HG02610 (cell line): ENCODE data around the gene TRIM33.
"Not testable (repeated sequence)": the region's sequence is repeated elsewhere in the genome, so short reads cannot be mapped to it uniquely, and the experiment has no call there.

ENCODE experiments used
- ATAC-seq: cut with Tn5 transposase; IDR thresholded peaks from one replicate; pipeline ENCODE4 v1.9.1; 2021; ENCODE audit warnings: mild to moderate bottlenecking, moderate library complexity; ENCODE audit not compliant: unreplicated experiment

Gene TRIM33

DNA sequence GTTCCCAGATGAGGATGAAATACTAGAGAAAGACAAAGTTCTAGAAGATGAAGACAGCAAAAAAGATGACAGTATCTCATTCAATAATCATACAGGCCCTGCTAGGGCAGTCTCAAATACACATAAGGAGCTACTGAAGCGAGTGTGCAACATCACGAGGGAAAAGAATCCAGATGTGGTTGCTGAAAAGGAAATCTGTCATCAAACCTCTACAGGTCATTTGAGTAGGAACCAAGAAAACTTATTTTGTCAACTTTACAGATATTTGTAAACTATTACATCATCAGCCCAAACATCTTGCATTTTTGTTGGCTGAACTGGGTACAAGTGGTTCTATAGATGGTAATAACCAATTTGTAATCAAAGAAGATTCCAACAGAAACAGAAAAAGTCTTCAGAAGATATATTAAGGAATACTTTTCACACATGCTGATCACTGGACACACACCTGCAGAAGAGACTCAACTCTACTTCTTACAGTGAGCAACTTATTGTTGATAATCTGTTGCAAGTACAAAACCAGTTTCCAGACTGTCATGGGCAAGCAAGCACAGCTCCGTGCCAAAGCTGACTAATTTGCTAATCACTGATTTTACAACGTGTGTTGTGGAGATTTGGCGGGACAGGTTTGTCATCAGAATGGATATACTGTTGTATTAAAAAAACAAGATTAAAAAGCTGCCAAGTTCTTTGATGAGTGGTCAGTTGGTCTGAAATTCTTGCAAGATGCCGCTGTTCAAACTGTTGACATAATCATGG lies 42.1 kb downstream of the TRIM33 start:
- peak; percentile 49 for ATAC-seq

DNA sequence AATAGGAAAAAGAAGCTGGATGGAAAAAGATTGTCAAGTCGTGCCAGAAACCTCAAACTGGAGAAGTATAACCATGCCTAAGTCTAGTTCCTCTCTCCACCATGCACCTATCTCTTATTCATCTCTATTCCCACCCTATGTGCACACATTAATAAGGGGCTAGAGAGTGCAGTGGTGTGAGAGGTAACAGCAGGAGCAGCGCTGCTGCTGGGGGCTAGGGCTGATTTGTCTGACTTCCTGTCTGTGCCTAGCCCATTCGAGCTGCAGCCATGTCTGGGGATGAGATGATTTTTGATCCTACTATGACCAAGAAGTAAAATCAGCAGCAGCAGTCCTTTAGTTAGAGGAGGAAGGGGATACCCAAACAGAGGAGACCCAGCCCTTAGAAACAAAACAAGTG lies 43.0 kb downstream of the TRIM33 start:
- peak; percentile 59 for ATAC-seq

DNA sequence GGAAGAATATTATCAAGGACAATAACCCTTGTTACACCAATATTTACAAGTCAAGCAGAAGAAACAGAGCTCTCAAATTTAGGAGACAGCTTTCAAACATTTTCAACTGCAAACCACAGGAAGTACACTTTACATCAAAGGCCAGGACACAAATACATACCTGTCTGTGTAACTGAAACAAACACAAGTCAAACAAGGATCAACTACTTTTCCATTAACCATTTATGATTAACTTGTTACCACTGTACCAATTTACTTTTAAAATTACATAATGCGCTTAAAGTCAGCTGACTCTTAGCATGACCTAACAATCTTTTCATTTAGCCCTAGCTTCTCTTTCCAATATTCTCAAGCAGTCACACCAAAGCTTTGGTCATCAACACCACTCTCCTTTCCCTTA lies 43.5 kb downstream of the TRIM33 start:
- ATAC-seq: peak; percentile 54

DNA sequence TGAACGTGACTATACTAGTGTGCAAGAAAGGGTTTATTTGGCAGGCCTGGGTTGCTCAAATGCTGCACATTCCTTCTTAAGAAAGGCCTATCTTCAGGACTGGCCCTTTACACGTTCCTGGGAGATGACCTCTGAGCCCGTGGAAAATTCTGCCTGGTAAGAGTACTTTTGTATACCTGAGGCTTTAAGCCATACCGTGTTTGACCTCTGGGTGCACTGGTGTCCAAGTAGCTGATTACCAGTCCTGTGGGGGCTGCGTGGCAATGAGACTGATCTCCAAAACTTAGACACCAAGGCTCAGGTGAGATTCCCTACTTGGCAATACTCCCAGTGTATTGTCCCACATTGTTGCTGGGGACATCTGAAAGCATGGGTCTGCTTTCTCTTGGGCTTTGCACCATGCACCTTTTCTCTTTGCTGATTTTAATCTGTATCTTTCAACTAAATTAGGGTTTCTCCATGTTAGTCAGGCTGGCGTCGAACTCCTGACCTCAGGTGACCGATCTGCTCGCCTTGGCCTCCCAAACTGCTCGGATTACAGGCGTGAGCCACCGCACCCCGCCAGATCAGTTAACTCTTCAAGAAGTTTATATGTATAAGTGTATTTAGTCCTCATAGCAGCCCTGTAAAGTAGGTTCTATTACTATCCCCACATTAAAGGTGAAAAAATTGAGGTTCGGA lies 44.5 kb downstream of the TRIM33 start:
- no peak for ATAC-seq

DNA sequence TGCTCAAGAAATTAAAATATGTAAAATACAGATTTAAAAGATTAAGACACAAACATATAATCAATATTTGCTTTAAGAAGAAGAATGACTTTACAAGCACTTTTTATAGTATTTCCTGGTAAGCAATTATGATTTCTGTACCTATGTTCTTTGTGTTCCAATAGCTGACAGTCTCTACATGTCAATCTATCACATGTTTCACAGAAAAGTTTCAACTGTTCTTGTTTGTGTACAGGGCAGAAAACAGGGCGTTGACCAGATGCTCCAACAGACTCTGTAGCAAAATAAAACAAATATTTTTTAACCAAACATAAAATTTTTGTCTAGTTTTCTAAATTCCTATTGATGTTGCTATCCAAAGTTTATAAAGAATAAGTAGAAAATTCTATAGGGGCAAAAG lies 48.0 kb downstream of the TRIM33 start:
- no peak for ATAC-seq

DNA sequence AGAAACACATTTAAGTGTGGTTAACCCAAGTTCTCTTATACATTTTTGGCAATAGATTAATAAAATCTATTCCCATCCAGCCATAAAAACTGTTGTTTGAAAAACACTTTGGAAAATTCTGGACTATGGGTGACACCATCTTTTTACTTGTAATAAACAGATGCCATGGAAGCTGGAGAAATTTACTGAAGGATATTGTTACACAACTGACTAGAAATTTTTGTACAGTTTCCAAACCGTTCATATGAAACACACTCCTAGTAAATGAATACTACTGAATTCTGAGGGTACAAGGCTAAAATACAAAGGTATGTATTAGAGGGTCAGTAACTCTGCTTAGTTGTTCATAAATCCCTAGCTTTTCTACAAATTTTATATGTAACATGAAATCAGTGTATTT lies 48.7 kb downstream of the TRIM33 start:
- ATAC-seq: no peak

DNA sequence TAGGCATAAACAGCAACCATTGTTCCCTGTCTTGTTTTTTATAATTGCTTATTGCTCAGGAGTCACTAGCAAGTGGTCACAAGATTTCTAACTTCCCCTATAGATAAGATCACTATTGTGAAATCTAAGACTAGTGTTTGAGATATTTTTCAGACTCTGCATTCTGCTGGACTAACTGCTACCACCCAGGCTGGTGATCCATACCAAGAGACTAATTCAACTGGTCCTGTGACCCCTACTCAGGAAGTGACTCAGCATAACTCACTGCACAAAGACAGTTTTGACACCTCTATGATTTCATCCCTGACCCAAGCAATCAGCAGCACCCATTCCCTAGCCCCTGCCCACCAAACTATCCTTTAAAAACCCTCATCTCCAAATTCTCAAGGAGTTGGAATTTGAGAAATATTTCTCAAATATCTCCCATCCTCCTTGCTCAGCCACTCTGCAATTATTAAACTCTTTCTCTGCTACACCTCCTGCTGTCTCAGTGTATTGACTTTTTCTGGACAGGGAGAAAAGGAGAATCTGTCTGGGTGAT lies 52.7 kb downstream of the TRIM33 start:
- no peak for ATAC-seq

DNA sequence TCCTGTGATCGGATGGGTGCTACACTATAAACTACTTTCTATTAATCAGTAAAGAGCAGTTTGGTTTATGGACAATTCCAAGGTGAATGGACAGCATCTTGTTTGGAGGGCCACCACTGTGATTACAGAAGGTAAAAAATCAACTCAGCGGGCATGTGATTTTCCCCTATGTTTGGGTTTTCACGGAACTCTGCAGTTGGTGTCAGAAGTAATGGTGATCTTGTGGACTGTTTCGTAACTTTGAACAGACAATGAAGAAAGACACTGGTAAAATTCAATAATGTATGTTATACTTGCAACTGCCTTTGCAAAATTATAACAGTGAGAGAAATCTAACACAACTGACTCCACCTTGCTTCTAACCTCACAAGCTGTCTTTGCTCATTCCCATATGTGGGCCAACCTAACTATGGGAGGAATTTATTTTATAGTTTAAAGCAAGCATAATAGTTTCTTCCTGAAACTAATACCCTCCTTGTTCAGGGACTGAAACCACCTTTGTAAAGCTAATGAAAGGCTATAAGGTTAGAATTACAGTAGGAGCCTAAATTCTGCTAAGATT lies 53.2 kb downstream of the TRIM33 start:
- no peak for ATAC-seq

DNA sequence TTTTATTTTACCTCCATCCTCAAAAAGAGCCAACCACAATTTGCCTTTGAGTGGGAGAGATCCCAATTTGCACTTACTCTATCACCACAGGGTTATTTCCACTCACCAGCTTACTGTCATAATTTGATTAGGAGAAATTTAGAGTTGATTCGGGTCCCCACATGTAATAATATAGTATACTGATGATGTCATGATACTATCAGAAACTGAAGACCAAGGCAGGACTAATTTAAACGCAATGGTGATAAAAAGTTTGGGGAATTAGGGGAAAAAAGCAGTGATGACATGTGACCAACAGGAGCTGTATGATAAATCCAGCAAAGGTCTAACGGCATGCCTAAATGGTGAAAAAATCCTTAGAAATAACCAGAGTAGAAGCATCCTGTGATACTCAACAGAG lies 54.4 kb downstream of the TRIM33 start:
- no peak for ATAC-seq

DNA sequence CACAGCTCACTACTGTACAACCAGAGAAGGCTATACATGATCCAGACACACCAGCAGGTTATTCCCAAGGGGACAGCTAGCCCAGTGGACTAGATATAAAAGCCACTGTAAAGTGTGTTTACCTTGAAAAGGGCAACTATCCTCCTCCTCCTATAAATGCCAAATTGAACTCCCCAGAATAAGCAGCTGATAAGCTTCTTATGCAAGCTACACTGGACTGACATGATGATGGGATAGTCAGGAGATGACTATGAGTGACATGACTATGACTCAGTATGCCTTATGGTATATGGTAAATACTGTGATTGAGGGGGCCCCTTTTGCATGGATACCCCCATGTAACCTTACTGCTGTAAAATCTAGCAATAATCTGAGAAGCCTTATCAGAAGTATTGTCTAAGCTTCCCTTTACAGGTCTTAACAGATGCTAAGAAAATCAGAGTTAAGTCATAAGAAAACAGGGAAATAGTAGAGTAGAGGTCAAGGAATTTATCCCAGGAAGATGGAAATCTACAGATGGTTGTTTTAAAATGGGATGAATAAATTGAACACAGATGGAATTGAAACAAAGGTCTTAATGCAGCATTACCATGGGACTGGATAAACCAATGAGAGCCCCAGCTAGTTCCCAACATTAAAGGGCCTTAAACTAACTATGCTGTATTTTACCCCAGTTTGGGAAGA lies 55.8 kb downstream of the TRIM33 start:
- ATAC-seq: no peak

DNA sequence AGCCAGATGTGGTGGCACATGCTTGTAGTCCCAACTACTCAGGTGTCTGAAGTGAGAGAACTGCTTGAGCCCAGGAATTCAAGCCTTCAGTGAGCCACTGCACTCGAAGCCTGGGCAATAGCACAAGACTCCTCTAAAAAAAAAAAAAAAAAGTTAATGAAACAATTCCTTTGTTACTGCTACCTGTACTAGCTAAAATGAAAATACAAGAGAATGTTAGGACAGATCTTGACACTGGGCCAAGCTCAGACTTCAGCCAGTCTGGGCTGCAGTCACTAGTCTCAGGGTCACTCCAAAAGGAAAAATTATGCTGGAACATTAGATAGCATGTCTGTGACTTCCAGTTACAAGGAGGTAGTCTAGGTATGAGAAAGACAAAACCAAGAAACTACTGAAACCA lies 56.5 kb downstream of the TRIM33 start:
- no peak for ATAC-seq

DNA sequence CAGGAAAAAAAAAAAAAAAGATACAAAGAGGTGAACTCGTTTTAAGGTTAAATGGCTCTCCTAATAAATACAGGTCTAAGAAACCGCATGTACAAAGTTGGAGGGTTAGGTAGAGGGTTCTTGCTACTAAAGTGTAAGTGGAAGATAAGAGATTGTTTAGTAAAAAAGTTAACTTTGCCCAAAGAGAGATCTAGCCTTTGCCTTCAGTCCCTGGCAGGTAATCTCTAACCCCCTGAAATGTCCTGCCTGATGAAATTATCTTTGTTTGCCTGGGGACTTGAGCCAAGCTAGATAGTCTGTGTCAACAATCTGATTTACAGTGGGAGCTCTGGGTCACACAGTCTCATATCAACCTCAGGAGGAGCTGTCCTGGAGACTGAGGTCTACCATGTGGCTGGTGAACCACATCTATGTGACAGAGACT lies 57.6 kb downstream of the TRIM33 start:
- no peak for ATAC-seq

DNA sequence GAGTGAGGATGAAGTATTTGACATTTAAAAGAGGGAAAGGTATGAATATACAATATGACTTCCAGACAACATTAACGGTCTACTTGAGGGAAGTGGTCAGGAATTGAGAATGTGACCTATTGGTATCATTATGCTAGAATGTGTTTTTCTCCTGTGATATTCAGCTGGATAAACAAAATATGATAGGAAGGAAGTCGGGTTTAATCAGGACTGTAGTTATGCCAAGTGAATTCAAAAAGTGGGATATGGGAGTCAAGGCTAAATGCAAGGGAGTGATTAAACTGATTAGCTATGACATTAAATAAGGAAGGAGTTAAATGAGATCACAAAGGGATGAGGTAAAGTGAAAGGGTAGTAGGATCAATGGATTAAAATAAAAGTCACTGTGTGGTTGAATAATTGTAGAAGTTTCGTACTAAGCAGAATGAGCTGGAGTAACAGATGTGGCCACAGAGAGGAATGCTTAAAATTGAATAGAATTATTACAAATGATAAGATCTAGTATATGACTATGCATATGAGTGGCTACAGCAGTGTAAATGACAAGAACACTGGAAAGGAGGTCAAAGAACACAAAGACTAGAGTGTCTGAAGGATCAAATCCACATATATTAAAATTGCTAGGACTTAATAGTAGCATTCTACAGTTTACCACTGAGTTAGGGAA lies 62.5 kb downstream of the TRIM33 start:
- no peak for ATAC-seq

DNA sequence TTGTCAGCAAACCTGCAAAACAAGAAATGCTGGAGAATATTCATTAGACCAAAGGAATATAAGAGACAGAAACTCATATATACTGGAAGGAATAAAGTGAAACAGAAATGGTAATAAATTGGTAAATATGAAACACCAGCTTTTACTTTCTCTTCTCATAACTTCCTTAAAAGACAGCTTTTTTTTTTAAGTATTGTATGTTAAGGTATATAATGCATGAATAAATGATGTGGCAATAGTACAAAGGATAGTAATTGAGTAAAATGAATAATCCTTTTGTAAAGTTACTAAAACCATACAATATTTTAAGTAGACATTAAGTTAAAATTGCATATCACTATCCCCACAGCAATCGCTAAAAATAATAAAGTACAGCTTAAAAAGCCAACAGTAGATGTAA lies 64.8 kb downstream of the TRIM33 start:
- ATAC-seq: no peak

DNA sequence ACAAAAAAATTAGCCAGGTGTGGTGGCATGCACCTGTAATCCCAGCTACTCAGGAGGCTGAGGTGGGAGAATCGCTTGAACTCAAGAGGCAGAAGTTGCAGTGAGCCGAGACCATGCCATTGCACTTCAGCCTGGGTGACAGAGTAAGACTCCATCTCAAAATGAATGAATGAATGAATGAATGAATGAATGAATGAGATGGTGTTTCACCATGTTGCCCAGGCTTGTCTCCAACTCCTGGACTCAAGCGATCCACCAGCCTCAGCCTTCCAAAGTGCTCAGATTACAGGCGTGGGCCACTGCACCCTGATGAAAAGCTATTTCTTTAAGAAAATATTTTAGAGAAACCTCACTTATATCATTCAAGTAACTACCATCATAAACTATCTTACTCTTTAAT lies 67.8 kb downstream of the TRIM33 start:
- ATAC-seq: not testable (repeated sequence)

DNA sequence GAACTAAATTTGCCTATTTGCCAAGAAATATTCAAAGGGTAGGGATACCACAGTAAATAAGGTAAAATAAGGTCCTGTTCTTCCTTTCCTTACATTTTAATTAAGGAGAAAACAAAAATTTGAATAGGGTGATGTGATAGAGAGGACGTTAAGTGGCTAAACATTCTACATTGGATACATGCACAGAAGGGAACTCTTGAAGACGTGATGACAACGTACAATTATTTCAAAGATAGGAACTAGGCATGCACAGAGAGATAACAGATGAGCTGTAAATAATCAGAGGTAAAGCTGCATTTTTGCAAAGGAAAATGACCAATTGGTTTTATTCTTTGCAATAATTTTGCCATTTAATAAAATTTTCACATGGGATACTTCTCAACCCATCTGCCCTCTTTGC lies 69.7 kb downstream of the TRIM33 start:
- ATAC-seq: no peak

DNA sequence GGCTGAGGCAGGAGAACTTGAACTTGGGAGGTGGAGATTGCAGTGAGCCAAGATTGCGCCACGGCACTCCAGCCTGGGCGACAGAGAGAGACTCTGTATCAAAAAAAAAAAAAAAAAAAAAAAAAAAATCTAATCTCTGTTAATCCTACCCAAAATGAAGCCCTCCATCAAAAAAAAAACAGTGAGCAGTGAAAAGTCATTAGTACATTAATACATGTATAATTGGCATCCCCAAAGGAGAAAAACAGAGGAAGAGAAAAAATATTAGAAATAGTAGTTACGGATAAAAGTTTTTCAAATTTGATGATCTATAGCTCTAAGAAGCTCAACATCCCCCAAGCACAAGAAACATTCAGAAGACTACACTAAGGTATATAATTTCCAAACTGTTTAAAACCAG lies 71.6 kb downstream of the TRIM33 start:
- no peak for ATAC-seq

DNA sequence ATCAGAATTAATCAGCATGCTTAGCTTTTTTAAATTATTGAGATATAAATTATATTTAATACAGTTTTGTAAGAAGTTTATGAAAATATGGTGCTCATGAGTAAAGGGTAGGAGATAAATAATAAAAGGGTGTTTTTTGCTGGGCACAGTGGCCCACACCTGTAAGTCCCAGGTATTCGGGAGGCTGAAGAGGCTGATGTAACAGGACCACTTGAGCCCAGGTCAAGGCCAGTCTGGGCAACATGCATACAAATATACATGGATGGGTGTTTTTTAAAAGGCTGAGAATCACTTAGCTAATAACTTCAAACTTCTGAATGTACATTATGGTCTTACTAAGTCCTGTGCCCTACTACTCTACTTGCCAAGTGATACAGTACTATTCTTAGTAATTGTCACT lies 73.2 kb downstream of the TRIM33 start:
- no peak for ATAC-seq

DNA sequence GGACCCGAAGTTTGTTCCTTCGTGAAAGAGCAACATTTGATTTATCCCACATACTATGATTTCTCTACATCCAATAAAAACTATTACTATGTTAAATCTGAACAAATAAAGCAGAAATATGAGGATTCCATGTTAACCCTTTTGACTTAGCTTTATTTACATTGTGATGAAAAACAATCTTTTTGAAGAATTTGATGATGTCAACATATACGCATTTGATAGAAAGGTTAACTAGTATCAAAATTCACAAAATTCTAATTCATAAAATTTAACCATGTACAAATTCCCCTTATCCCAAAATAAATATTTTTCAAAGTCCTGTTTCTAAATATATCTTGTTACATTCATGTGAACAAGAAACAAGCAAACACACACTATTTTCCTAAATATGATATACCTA lies 74.2 kb downstream of the TRIM33 start:
- ATAC-seq: no peak

DNA sequence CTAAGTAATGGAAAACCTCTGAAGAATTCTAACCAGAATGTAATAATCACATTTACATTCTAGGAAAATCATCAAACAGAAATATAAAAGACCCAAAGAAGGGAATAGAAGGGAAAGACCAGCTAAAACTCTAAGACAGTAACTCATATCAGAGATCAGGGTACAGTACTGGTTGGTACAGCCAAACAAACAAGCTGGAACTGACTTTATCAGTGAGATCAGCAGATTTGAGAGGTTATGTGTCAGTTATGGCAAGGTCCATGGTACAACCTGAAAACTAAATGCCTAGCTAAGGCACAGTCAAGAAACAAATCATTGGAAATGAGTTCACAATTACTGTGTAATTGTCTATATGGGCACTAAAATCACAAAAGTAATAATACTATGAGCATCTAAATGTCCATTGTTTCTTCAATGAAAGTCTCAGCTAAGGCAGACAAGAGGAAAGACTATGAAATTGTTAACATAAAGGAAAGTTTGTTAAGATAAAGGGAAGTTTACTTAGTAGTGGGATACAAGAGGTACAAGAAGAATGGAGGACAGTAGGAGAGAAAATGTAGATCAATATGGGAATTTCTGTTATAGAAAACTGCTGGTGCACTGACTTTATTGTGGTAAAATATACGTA lies 75.8 kb downstream of the TRIM33 start:
- no peak for ATAC-seq

DNA sequence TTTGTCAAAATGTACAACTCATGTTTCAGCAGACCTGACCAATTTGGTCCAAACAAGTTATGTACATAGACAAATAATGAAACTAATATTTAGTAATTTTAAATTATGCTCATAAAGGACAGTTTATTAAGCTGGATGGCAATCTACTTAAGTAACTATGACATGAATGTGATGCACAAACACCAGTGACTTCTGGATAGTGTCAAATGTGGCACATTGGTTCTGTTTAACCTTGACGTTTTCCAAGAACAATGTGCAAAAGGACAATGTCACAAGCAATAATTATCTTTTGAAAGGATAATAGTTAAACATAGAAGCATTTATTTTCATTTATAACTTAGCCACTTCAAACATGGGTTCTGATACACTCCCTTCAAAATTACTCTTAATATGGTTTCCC lies 80.0 kb downstream of the TRIM33 start:
- ATAC-seq: no peak
